Activated T-cell treated with anti-CD3 and anti-CD28 coated beads, Interleukin-2, amount 50 U/mL, for 4 hours (primary cell): ENCODE measurements around the gene ATF5. TPM values are rescaled to one million over a fixed set of nuclear protein-coding genes. Genes with fewer than 3 reads are reported as not detected.
A peak's percentile ranks its signal among the peaks of the same experiment; 100 is the strongest.

Experiments used
- ATAC-seq, 2 donors: fragments of 200-7000 bp; cut with Tn5 transposase; one replicate each; pipeline ENCODE4 v1.10.0; 2021
- DNase-seq: peaks from one replicate; pipeline ENCODE4 v3.0.0-alpha.2; 2020
- H3K27me3 Mint-ChIP-seq: one replicate; pipeline ENCODE4 v1.8.0; 2021; ENCODE audit warnings: low read depth, mixed read lengths
- H3K36me3 Mint-ChIP-seq: one replicate; pipeline ENCODE4 v1.8.0; 2022; ENCODE audit warnings: mixed read lengths; ENCODE audit not compliant: insufficient read depth
- H3K4me1 Mint-ChIP-seq: one replicate; pipeline ENCODE4 v1.8.0; 2021; ENCODE audit warnings: low read depth, mixed read lengths
- H3K4me3 Mint-ChIP-seq: one replicate; pipeline ENCODE4 v1.8.0; 2021; ENCODE audit warnings: mild to moderate bottlenecking, moderate library complexity, mixed read lengths
- H3K9me3 Mint-ChIP-seq: one replicate; pipeline ENCODE4 v1.8.0; 2021; ENCODE audit warnings: mixed read lengths
- total RNA-seq, 3 donors: library from RNA; stranded (reverse); gene quantifications; one replicate each; pipeline ENCODE4 v1.2.1, GENCODE V29; 2021

ATF5 gene
- total RNA-seq, 3 donors from 2014 or later, result 58.4 to 73.1 (median 60.6) TPM

DNA sequence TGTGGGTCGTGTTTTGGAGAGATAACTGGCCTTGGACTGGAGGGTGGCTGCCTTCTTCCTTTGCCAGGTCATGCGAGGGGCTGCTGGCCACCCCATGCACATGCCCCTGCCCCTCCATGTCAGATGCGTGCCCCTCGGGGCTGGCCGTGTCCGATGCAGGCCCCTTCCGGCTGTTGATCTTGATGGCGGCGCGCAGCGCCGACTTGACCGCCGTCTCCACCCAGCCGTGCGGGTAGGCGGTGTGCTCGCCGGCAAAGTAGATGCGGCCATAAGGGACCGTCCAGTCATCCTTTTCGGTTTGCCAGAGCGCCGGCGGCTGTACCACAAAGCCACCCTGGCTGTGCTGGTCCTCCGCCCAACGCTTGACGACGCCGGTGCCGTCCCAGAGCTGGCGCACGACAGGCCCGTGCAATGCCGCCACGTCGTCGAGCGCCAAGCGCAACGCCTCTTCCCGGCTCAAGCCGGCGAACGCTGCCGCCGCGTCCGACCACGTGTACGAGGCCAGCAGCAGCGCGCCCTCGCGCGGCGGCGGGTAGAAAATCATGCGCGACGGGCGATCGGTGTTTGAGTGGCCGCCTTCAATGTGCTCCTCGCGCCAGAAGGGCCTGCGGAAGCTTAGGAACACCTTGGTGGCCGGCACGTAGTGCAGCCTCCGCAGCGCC is 39.2 kb upstream of the ATF5 start:
- peak; percentile 75 to 76 for ATAC-seq
- H3K4me1 Mint-ChIP-seq, result peaks cover 16% of the 10 kb centered on the region
- no peaks in the 10 kb centered on the region for H3K9me3 Mint-ChIP-seq
- DNase-seq, result peak; percentile 71
- H3K4me3 Mint-ChIP-seq, result peak overlapping the region; percentile 75
- H3K36me3 Mint-ChIP-seq, result peaks cover 10% of the 10 kb centered on the region
- no peaks in the 10 kb centered on the region for H3K27me3 Mint-ChIP-seq

DNA sequence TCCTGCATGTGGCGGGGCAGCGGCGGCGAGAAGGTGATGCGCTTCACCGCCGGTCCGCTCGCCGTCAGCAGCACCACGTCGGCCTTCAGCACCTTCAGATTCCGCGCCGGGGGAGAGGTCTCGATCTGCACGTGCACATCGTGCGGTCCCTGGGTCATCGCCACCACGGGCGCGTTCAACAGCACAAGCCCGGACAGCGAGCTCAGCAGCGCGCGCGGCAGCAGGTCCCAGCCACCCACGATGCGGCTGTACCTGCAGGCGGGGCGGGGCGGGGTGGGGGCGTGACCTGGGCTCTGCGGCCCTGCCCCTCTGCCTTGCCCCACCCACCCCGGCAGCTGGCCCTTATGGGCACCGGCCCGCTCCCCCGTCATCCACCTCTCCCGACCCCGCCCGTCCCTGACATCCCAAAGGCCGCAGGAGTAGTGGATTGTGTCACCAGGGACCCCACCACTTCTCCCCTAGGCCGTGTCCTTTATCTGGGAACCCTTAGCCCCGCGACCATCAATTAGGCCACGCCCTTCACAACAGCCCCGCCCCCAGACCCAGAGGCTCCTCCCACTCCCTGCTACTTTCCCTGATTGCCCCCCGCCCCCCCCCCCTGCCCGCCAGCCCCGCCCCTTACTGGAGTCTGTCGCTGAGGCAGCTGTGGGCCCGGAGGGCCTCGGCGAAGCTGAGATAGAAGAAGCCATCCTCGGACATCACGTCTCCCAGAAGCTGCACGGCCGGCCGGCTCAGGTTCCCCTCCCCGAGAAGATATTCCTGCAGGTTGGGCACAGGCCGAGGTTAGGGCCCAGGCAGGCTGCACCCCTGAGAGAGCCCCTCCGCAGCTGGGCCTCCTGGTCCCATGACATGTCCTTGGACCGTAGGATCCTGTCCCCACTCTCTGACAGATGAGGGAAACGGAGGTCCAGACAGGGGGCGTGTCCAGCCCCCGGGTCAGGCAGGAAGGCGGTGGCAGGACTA is 38.4 kb upstream of the ATF5 start:
- ATAC-seq, result peak; percentile 76 to 78
- no peaks in the 10 kb centered on the region for H3K9me3 Mint-ChIP-seq
- peak overlapping the region; percentile 75 for H3K4me3 Mint-ChIP-seq
- peaks cover 5% of the 10 kb centered on the region for H3K36me3 Mint-ChIP-seq
- peak; percentile 70 for DNase-seq
- H3K27me3 Mint-ChIP-seq, result no peaks in the 10 kb centered on the region
- H3K4me1 Mint-ChIP-seq, result peaks cover 20% of the 10 kb centered on the region

DNA sequence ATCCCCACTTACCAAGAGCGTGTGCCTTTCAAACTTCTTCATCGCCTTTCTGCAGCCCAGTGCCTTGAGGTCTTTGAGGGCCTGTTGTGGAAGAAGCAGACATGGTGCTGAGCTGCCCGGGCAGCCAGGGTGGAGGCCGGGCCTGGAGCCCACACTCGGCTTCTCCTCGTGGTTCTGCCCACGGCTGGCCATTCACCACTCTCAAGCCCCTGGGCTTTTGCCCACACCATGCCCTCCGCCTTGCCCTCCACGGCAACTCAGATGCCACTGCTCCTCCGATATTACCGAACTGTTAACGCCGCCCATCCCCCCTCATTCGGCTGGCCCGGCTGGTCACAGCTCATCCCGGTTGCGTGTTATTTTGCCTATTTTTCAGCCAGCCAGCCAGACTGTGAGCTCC is 37.6 kb upstream of the ATF5 start:
- DNase-seq (no peak), ATAC-seq (no peak)
- H3K4me3 Mint-ChIP-seq, result peak overlapping the region; percentile 33
- H3K9me3 Mint-ChIP-seq, result no peaks in the 10 kb centered on the region
- peaks cover 2% of the 10 kb centered on the region for H3K36me3 Mint-ChIP-seq
- peaks cover 27% of the 10 kb centered on the region for H3K4me1 Mint-ChIP-seq
- no peaks in the 10 kb centered on the region for H3K27me3 Mint-ChIP-seq

DNA sequence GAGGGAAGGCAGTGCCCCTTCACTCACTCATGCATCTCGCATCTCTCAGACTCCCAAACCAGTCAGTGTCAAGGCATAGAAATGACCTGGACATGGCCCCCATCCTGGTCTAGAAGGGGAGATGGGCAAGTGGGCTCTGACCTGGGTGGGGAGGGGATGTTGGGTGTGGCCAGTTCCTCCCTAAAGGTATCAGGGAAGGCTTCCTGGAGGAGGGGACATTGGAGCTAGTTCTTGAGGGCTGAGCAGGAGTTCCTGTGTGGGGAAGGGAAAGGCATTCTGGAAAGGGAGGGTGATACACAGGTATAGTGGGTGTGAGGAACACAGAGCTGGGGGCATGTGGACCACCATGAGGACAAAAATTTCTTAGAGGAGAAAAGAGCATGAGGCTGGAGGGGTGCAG is 36.3 kb upstream of the ATF5 start:
- H3K9me3 Mint-ChIP-seq, result no peaks in the 10 kb centered on the region
- H3K4me3 Mint-ChIP-seq, result peak overlapping the region; percentile 33
- DNase-seq, result no peak
- no peaks in the 10 kb centered on the region for H3K36me3 Mint-ChIP-seq
- H3K4me1 Mint-ChIP-seq, result peaks cover 41% of the 10 kb centered on the region
- ATAC-seq, result no peak
- no peaks in the 10 kb centered on the region for H3K27me3 Mint-ChIP-seq

DNA sequence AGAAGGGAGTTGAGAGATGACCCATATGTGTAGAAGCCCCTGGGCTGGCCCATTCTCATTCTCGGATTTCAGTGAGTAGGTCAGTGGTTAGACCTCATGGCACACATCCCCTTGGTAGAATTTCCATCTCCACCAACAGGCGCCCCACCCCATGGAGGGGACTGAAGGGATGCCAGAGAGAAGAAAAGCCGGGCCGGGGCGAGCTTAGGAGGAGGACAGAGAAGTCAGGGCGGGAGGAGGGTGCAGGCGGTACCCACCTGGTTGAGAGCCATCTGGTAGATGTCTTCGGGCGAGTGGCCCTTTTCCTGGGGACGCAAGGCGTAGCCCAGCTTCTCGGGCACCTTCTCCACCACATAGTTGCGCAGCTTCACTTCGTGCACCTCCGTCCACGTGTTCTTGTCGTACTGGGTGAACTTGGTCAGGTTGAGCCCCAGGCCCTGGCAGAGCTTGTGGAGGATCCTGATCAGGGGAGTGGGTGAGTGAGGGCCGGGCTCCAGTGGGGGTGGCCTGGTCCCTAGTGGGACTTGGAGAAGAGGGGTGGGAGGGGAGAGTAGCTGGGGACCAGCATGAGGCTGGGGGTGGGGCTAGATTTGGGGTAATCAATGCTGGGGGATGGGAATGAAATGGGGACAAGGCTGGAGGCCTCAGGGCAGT is 34.9 kb upstream of the ATF5 start:
- H3K4me3 Mint-ChIP-seq, result peak overlapping the region; percentile 81
- DNase-seq (no peak), ATAC-seq (no peak)

DNA sequence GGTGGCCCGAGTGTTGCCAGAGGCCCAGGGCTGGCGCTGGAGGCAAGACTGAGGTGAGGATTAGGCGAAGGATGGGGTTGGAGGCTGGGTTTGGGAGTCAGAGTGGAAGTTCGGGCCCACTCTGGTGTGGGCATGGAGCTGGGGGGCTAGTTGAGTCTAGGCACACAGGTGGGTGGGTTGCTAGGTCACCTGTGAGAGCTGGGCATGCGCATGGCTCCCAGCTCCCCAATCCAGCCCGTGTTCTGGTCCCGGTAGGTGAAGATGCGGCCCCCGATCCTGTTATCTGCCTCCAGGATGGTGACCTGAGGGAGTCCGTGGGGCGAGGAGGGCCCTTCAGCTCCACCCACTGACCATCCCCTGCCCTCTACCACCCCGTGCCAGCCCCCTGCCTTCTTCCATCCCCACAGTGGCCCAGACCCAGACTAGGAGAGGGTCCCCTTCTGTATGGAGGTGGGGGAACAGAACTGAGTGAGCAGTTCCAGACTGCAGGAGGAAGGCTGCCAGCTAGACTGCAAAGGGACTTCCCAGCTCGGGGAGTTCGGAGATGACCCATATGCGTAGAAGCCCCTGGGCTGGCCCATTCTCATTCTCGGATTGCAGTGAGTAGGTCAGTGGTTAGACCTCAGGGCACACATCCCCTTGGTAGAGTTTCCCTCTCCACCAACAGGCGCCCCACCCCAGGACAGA is 34.0 kb upstream of the ATF5 start:
- peak; percentile 11 to 13 for ATAC-seq

More for the DNA sequence above, 34.9 kb upstream of the ATF5 start:
- Mint-ChIP-seq H3K27me3 (no peaks in the 10 kb centered on the region), H3K36me3 (no peaks in the 10 kb centered on the region), H3K9me3 (no peaks in the 10 kb centered on the region), H3K4me1 (peaks cover 46% of the 10 kb centered on the region)

DNA sequence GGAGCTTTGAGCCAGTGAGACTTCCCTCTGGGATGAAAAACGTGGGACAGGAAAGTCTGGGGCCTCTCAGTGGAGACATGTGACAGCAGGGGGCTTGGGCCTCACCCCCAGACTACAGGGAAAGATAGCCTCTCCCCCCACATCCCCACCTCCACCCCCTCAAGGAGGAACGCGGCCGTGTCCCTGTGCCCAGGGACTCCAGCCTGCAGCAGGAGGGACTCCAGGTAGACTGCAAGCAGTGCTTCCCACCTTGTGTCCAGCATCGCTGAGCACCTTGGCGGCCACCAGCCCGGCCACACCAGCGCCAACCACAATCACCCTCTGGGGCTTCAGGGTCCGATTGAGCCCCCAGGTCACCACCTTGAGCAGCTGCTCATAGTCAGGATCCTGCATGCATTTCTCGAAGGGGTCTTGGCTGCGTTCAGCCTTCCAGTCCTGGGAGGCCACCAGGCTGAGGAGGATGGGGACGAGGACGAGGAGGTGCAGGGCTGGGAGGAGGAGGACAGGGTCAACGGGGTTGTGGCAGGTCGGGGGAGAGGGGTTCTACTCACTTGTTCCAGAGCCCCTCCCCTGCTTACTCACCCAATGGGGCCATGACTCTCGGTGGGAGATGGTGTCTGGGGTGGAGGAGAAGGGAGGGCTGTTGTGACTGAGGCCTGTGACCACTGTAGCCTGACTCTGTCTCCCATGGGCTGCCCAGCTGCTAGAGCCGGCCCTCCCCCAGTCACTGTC is 33.3 kb upstream of the ATF5 start:
- Mint-ChIP-seq H3K36me3 (no peaks in the 10 kb centered on the region), H3K4me1 (peaks cover 44% of the 10 kb centered on the region), H3K4me3 (peak overlapping the region; percentile 81), H3K27me3 (no peaks in the 10 kb centered on the region), H3K9me3 (no peaks in the 10 kb centered on the region)
- peak in 1 of 2 donors; percentile 7 for ATAC-seq
- no peak for DNase-seq

More for the DNA sequence above, 34.0 kb upstream of the ATF5 start:
- Mint-ChIP-seq H3K27me3 (no peaks in the 10 kb centered on the region), H3K4me1 (peaks cover 46% of the 10 kb centered on the region), H3K4me3 (peak overlapping the region; percentile 81), H3K36me3 (no peaks in the 10 kb centered on the region), H3K9me3 (no peaks in the 10 kb centered on the region)
- no peak for DNase-seq

DNA sequence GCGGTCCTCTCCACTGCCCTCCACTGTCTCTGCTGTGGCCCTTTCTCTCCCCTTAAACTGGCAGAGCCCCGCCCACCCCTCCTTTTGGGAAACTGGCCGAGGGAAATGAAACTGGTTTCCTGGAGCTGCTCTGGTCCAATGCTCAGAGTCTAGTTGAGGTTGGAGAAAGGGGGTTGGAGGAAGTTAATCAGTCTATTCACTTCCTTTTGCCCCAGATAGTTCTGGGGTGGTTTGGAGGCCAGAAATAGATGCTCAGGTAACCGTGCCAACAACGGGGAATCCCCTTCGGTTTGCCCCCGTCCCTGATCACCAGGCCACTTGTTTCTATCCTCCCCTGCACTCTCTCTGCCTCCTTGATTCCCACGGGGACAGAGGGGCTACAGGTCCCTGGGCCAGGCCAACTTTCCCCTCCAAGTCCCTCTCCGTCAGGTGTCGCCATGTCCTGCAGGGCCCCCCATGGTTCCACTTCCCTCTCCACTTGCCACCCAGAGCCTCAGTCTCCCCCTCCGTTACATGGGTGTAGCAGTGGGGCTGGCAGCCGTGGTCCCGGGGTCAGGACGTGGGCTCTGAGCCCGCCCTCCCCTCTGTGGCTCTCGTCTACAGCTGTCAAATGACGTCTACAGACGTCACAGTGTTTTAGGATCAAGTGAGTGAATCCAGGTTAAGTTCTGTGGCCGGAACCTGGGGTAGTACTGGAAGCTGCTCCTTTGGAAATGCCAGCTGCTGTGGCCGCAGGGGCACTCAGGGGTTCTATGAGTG is 32.0 kb upstream of the ATF5 start, which contains the start of gene IL4I1:
Gene IL4I1, minus strand, starts transcription at position 25 of the 759 bp plus-strand sequence. CDS start 727 bp downstream, outside the sequence.
- peak within 1 kb of the TSS; percentile 81 for H3K4me3 Mint-ChIP-seq
- H3K9me3 Mint-ChIP-seq, result no peaks in the 10 kb centered on the region
- H3K4me1 Mint-ChIP-seq, result peaks cover 40% of the 10 kb centered on the region
- no peaks in the 10 kb centered on the region for H3K36me3 Mint-ChIP-seq
- no peaks in the 10 kb centered on the region for H3K27me3 Mint-ChIP-seq
- DNase-seq, result peak; percentile 58
- ATAC-seq, result peak; percentile 45 to 46

DNA sequence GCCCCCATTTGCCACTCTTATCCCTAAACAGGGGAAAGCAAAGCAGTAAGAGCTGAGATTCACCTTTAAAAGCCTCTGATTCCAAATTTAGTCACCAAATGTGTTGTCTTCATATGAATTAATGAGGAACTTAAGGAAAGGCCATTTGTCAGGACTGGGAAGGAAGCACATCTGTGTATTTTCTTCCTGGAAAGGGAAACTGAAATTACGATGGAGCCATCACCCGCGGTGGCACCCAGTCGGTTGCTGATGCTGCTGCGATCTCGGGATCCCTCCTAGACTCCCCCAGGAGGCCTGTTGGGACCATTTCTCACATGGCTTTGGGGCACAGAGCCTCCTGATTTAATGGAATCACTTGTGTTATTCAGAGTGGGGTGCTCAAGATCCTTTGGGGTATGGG is 24.9 kb upstream of the ATF5 start:
- peaks cover 14% of the 10 kb centered on the region for H3K4me1 Mint-ChIP-seq
- peaks cover 21% of the 10 kb centered on the region for H3K36me3 Mint-ChIP-seq
- no peaks in the 10 kb centered on the region for H3K27me3 Mint-ChIP-seq
- no peak overlapping the region for H3K4me3 Mint-ChIP-seq
- ATAC-seq (no peak), DNase-seq (no peak)
- no peaks in the 10 kb centered on the region for H3K9me3 Mint-ChIP-seq

DNA sequence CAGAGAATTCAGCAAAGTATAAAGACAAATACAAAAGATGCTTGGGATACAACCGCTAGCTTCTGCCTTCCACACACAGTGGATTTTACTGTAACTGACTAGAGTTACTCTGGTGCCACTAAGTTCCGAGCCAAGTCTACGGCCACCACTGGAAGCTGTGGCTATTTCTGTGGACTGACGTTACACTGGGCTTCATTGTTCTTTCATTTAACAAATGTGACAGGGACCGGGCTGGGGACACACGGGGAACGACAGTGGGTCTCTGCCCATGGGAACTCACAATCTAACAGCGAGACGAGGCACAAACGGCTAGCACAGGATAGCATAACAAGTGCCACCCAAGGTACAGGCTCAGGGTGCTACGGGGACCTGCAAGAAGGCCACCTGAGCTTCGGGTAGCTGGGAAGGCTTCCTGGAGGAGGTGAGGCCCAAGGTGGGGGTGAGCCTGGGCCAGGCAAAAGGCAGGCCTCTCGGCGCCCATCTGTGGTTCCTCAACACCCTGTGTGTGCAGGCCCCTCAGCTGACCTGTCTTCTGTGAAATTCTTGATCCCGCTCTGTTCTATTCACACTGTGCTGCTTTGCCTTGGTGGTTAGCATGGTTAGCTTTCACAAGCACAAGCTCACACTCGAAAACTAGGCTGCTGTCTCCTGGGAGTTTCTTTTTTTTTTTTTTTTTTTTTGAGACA is 22.0 kb upstream of the ATF5 start:
- Mint-ChIP-seq H3K27me3 (no peaks in the 10 kb centered on the region), H3K9me3 (no peaks in the 10 kb centered on the region), H3K4me3 (no peak overlapping the region), H3K4me1 (peaks cover 28% of the 10 kb centered on the region), H3K36me3 (peaks cover 33% of the 10 kb centered on the region)
- ATAC-seq, result no peak
- DNase-seq, result no peak

DNA sequence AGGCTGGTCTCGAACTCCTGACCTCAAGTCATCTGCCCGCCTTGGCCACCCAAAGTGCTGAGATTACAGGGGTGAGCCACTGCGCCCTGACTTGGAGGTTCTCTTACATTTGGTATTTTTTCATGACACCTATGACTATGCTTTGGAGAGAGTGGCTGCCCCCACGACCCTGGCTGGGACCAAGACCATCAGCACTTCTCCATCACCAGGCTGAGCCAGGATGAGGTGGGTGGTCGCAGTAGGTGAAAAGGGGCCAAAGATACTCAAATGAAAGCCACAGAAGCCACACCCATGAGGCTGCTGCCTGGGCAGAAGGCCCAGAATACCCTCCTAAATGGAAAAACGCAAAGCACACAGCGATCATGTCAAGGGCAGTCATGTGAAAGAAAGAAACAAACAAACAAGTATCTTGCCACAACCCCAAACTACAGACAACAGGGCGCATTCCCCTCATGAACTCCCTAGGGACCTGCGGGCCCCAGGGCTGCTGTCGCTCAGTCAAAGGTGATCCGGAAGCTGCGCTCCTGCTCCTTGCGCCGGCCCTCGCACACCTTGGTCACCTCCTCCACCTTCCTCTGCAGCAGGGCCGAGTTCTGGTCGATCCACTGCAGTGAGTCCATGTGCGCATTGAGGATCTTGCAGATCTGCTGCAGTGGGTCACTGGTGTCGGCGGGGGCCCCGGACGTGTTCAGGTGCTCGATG is 21.1 kb upstream of the ATF5 start:
- no peak for ATAC-seq
- Mint-ChIP-seq H3K36me3 (peaks cover 38% of the 10 kb centered on the region), H3K27me3 (no peaks in the 10 kb centered on the region), H3K9me3 (no peaks in the 10 kb centered on the region), H3K4me1 (peaks cover 33% of the 10 kb centered on the region), H3K4me3 (no peak overlapping the region)
- no peak for DNase-seq
